HG02943 (cell line): ENCODE results near the gene ARAP1.

Experiments
- ATAC-seq: cut with Tn5 transposase; IDR thresholded peaks from one replicate; pipeline ENCODE4 v1.9.1; 2021; ENCODE audit warnings: mild to moderate bottlenecking, low read depth, moderate library complexity; ENCODE audit not compliant: unreplicated experiment

ARAP1 gene

GRCh38 chr11:72780296-72781062 lies 28.3 kb upstream of the ARAP1 start:
- ATAC-seq, result no peak

DNA sequence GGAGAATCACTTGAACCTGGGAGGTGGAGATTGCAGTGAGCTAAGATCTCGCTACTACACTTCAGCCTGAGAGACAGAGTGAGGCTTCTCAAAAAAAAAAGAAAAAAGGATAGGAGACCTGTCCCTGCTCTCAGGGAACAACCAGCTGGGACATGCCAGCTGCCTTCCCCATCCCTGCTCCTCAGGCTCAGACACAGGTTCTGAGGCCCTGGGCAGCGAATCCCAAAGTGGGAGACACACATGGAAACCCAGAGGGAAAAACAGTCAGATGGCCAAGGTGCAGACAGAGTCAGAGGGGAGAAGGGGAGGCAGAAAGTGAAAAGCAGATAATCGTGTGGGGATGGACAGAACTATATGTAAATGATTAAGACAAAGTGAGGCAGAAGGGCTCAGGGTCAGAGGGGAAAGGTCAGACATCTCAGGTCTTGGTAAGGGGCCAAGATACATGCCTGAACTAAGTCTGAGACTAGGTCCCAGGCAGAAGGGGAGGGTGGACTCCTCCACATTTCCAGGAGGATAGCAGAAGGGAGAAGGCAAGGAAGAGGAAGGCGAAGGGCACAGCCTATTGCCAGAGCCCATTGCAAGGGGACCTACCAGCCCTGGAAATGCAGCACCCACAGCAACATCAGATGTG lies 27.4 kb upstream of the ARAP1 start:
- no peak for ATAC-seq

GRCh38 chr11:72778535-72779494 lies 26.6 kb upstream of the ARAP1 start:
- ATAC-seq, result no peak

DNA sequence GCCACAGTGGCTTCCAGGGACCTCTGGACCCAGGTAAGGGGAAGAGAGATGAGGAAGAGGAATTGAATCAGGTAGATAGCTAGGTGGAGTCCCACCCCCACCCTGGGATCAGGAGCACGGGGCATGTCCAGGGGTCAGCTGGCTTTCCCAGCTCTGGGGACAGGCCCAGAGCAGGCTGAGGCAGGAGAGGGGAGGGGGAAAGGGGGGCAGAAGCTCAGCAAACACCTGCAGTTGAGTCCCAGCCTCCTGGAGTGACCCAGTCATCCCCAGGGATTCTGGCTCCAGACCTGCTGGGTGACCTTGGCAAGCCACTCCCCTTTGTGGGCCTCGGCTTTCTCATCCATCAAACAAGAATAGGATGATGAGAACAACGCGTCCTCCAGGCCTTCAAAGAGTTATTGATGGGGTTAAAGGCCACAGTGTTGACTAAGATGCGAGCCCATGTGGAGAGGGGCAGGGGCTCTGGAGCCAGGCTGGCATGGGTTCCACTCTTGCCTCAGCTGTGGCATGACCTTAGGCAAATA lies 25.6 kb upstream of the ARAP1 start:
- ATAC-seq, result no peak

DNA sequence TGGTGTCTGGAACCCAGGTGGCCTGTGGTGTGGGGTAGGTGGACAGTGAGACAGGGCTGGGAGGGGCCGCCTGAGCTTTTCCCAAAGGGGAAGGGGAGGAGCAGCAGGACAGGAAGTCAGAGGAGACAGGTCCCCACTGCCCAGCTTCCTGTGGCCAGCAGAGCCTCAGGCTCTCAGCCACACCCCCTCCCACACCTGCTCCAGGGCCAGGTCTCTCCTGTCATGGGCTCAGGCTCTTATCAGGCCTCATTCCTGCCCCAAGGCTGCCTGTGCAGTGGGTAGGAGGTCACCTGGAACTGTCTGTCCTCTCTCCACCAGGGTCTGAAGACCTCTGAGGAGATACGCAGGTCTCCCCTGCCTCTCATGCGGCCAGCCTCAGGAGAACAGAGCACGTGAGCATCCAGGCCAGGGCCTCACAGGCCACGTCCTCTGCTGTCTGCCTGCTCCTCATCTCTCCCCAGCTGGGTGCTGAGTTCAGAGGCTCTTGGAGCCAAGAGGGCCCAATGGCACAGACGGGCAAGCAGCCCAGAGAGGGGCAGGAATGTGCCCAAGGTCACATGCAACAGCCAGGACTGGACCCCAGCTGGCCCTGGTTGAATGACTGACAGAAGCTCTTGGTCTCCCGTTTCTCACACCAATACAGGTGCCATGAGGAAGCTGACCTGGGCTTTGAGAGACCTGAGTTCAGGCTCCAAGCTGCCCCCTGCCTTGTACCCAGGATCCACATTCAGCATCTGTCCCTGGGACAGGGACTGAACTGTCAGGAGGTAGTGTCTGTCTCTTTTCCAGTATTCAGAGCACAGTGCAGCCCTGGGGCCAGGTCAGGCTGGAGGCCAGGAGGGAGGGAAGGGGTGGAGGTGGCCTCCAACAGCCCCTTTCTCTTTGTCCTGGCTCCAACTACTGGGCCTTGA lies 24.9 kb upstream of the ARAP1 start:
- no peak for ATAC-seq

DNA sequence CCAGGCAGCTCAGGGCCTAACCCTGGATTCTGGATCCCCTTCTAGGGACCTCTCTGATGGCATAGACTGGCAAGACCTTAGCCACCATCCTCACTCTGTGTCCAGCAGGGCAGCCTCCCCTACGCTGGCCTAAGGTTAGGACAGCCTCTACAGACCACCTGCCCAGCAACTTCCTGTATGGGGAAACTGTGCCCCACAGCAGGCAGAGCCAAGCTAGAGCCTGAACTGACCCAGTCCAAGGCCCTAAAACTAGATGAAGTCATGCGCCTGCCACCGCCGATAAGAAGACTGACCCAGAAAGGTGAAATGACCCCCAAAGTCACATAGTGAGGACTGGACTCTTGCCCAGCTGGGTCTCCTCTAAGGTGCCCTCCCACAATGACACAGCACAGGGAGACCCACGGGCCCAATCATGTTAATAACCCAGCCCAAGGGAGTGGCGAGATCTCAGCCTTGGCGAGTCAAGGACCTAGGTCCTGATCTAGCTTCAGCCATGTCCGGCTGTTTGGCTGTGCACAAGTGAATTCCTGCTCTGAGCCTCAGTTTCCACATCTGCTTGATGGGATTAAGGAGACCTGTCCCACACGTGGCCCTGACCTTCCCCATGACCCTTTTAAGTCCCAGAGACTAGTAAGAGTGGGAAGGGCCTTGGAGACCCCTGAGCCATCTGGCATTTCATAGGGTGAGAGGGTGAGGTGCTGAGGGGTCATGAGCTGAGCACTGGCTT lies 24.1 kb upstream of the ARAP1 start:
- ATAC-seq, result no peak

- ATAC-seq, result no peak
These were observed 23.3 kb upstream of the ARAP1 start for GRCh38 chr11:72775288-72776110.

- ATAC-seq, result no peak
These were observed 22.3 kb upstream of the ARAP1 start for GRCh38 chr11:72774499-72774898.

GRCh38 chr11:72773696-72774095 lies 21.5 kb upstream of the ARAP1 start:
- no peak for ATAC-seq

DNA sequence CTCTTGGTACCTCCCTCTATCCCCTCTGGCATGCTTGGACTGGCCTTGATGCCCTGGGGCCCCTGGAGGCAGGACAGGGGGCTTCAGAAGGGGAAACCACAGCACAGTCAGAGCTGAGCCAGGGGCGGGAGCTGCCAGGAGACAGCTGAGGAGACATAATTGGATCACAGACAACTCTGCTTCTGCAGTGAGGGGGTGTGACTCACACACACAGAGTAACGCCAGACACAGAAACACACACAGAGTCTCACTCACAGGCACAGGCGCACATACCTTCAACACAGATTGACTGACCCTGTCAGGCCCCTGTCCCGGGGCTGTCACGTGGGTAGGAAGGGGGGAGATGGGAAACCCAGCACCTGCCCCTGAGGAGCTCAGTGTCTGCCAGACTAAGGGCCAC lies 21.1 kb upstream of the ARAP1 start:
- no peak for ATAC-seq

GRCh38 chr11:72772059-72772458 lies 19.9 kb upstream of the ARAP1 start:
- no peak for ATAC-seq

GRCh38 chr11:72771507-72771906 lies 19.3 kb upstream of the ARAP1 start:
- no peak for ATAC-seq

DNA sequence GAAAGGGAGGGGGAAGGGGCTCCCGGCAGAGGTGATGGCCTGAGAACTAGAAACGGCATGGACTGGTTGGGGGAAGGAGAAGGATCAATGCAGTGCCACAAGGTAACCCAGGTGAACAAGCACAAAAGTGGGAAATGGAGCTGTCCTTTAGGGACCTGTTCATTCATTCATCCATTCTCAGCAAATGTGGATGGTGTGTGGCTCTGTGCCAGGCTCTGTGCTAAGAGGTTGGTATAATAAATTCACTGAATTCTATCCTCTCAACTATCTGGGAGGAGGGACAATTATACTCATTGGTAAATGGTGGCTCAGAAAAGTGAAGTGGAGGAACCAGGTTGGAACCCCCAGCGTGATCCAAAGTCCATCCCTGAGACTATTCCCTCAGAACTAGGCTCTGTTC lies 18.6 kb upstream of the ARAP1 start:
- no peak for ATAC-seq

GRCh38 chr11:72769680-72770079 lies 17.5 kb upstream of the ARAP1 start:
- ATAC-seq, result no peak

DNA sequence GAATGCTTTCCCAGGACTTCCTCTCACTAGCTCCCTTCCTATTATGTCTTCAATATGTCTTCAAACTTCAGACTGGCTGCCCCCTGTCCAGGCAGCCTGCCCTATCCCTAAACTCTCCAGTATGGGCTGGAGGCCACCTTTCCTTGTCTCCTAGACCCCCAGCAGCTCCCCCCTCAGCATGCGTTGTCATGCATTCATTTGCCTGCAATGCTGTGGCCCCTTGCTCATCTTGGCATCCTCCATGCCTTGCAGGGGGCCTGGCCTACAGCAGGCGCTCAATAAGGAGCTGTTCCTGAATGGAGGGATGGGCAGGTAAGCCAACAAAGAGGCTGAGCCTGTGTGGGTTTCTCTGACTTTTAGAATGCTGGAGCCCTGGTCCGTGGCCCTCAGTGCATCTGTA lies 16.4 kb upstream of the ARAP1 start:
- no peak for ATAC-seq

- no peak for ATAC-seq
These were observed 15.2 kb upstream of the ARAP1 start for GRCh38 chr11:72767203-72768062.

DNA sequence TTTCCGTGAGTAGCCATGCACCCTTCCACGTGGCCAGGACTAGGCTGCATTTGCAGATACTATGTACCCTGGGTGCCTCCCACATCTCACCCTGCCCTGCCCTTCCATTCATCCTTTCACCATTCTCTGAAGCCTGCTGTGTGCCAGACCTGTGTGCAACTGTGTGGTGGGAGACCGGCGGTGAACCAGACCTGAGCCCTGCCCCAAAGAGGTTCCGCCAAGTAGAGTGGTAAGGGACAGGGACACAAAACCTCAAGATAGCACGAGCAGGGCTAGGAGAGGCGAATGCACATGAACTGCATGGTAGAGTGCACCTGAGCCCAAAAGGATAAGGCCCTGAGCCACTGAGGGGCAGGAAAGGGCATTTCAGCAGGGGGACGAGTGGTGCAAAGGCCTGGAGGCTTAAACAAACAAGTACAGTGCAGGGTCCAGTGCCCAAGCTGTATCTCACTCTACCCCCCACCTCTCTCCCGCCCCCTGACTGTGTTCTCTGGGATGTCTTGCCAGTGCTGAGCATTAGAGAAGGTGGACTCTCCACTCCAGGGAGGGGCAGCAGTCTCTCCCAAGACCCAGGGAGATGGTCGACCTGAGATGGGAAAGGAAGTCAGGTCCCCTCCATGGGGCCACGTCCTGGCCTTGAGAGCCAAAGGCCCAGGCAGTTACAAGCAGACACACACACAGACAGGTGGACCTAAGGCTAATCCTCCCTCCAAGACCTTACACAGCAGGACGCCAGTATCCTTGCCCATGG lies 14.1 kb upstream of the ARAP1 start:
- ATAC-seq, result no peak
